NCI-H1694 treated with DMSO at 0.1 percent for 48 hours (cell line): Measurements from ENCODE around the gene EXOC4.
A peak's percentile ranks its signal among the peaks of the same experiment; 100 is the strongest.

Experiments
- DNase-seq: peaks from one replicate; lab custom pipeline; 2025; lab: John Stamatoyannopoulos, UW

EXOC4 gene

DNA sequence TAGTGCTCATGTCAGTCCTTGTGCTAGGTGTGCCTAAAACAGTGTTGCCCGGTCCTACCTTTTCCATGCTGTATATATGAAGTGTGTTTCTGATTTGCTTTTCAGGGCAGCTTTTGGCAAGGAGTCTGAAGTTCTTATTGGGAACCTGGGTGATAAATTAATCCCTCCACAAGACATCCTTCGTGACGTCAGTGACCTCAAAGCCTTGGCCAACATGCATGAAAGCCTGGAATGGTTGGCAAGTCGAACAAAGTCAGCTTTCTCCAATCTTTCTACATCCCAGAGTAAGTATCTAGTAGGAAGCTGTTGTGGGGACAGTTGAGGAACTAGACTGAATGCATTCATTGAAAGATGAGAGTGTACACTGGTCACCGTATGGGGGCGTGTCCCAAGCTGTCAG is 684.9 kb downstream of the EXOC4 start:
- no peak for DNase-seq

DNA sequence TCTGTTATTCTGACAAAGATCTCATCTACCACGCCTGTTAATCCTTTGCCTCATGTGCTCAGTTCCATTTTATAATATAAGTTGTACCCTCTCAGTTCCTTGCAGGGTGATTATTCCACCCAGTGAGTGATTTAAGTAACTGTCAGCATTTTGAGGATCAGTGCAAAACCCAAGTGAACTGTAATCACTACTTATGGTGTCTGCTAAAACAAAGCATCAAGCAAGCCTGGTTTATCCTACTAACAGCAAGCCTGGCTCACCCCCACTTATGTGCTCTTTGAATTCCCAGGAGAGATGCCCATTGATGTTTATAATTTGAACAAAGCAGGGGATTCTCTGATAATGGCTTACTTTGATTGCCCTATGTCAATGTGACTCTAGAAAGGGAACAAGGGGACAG is 687.5 kb downstream of the EXOC4 start:
- DNase-seq = no peak

DNA sequence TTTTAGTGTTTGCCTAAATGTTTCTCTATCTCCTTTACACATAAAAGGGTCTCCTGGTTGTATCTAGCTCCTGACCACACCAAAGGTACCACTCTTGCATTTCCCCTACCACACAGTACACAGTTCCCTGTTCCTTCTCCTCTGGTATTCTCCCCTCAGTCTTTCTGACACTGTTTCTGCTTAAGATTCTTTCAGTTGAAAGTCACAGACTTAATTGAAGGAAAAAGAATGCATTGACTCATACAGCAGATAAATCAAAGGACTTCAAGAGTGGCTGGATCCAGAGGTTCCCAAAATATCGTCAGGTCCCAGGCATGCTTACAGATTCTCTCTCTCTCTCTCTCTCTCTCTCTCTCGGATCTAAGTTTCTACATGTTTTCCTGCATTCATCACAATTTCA is 688.6 kb downstream of the EXOC4 start:
- DNase-seq = no peak

DNA sequence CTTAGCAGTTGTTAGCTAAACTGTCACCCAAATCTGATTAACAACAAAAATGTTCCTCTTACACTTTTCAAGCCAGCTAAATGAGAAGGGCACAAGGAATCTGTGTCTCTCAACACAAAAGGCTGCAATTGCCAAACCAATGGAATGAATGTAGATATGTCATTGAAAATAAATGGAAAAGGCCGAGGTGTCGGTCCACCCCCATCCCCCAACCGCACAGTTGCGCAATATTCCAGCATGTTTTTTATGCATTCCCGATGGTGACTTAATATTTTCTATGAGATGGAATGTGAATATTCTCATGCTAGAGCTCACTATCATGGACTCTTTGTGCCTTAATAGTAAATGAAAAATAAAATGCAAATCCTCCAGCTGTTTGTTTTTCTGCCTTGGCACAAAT is 692.6 kb downstream of the EXOC4 start:
- no peak for DNase-seq

DNA sequence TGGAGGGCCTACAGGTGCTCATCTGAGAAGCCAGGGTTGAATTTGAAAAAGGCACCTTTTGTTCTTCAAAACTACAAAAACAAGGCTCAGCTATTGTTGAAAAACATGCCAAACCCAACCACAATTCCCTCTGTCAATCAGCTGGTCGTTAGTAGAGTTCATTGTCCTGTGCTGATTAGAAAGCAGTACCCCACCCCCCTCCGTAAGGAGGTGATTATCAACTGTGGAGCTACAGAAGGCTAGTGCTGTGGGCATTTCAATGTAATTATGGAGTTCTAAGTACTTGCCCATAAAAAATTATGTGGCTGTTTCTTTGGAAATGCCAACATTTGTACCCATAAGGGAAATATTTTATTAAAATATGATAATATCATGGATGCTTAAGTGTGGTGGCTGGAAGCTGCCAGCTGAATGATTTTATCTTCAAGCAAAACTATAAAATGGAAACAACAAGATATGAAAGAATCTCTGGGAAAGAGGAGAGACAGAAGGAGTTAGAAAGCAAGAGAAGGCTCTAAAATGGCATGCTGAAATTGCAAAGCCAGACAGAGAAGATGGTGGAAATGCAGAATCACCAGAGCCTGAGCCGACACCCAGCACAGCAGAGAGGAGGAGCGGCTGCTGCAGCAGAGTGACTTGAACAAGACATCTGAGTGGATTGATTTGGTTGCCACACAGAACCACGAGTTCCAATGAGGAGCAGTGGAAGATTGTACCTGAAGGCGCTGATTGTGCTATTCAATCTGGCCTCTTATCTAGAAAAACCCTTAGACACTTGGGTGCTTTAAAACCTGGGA is 694.8 kb downstream of the EXOC4 start:
- no peak for DNase-seq

DNA sequence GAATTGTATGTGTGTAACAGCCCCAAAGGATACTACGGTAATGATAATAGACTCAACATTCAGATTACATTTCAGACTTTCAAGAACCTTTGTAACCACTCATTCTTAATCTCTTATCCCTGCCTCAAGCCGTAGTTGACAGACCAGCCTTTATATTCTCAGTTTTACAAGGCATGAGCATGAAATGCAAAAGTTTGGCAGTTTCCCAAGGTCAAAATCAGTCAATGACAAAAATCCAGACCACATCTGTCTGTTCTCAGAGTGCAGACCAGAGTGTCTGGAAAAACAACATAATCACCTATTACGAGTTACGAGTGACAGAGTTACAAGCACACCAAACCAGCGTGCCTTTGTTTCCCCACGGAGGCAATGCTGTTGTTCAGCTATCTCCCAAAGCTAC is 695.7 kb downstream of the EXOC4 start:
- DNase-seq = no peak

DNA sequence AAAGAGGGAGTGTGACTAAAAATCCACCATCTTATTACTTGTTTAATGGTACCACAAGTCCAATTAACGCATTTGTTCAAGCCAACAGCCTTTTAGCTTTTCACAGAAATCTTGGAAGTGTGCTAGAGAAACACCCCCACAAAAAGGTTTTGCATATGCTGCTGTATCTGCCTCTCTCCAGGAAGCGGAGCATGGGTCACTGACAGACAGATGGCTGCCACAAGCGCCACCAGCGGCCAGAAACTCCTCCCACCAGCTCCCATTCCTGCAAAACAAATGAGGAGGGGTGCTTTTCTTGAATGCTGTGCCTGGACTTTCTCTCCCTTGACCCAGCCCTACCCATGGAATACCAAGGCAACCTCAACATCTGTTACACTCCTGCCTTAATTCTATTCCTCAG is 698.0 kb downstream of the EXOC4 start:
- no peak for DNase-seq

DNA sequence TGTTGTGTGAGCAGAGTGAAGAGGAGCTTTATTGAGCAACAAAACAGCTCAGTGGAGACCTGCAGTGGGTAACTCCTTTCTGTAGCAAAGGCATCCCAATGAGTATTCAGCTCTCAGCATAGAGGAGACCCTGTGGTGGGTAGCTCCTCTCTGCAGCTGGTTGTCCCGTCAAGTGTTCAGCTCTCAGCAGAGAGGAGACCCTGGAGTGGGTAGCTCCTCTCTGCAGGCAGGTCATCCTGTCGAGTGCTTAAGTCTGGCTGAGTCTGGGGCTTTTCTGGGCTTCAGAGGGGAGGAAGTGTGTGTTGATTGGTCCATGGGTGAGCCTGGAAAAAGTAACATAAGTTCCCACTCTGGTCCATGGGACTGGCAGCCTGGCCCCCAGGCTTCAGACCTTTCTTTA is 702.3 kb downstream of the EXOC4 start:
- no peak for DNase-seq

DNA sequence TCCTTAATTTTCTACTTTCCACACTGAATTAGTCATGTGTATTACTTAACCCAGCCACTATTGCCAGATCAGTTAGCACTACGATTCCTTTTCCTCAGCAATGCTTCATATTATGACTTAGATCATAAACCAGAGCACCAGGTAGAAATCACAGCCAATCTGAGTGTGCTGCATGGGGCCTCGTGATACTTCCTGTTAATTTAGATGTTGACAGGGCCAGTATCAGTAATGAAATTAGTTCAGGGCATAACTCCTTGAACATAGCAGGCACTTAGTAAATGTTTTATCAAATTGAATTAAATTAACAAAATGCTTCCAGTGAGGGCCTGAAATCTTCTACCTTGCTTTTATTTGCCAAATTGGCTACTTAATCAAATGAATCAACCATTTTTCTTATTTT is 705.0 kb downstream of the EXOC4 start:
- no peak for DNase-seq

DNA sequence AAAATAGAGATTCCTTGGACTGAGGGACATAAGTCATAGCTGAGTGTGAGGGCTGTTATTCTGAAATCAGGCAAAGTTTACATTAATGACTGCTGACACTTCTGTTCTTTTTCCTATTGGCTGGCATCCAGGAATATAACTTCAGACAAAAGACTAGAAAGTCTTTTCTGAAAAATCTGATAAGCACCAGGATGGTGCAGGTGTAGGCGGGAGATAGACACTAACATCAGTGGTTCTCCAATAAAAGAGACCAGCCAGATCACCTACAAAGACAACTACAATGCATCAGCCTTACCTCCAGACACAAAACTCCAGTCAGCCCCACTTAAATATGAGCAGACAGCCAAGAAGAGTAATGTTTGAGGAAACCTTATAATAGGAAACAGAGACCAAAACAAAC is 705.9 kb downstream of the EXOC4 start:
- no peak for DNase-seq

DNA sequence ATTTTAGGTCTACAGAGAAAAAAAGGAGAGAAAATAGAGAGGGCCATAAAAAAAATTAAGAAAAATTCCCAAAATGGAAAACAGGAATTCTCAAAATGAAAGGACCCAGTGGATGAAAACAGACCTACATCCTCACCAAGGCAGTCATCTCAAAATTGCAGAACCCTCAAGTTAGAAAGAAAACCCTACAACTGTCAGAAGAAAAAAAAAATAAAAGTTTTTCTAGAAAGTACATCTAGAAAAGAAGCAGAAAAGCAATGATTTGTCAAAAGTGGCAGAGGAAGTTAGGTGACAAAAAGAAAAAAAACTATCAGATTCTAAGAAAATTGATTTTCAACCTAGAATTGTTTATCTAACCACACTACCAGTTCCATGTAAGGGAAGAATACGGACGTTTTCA is 706.6 kb downstream of the EXOC4 start:
- no peak for DNase-seq

DNA sequence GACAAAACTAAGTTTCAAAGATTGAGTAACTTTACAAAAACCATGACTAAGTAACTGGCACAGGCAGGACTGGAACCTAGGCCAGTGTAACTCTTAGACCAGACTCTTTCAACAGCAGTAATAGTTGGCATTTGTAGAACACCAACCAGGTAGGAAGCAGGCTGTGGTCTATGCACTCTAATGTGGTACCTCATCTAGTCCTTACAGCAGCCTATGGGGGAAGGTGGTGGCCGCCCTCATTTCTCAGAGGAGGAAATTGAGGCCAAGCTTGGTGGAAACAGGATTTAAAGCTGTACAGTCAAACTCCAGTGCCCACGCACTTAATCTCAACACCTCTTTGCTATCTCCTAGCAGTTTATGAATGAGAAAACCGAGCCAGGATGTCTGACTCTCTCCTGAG is 708.8 kb downstream of the EXOC4 start:
- DNase-seq = no peak

DNA sequence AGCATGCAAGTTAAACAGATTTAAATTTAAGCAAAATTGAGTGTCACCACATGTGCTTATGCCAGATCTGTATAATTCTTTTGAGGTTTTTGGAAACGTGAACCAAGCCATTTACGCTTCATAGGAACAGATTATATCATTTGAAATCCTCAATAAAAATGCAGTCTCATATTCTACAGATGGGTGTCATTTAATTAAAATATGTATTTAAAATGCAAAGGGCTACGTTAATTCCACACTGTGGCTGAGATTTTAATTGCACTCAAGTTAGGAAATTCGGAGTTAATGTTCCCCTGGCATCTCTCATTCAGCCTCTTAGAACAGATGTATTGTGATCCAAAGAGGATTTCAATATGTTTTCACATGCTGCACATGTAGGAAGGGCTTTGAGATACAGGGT is 709.8 kb downstream of the EXOC4 start:
- no peak for DNase-seq

DNA sequence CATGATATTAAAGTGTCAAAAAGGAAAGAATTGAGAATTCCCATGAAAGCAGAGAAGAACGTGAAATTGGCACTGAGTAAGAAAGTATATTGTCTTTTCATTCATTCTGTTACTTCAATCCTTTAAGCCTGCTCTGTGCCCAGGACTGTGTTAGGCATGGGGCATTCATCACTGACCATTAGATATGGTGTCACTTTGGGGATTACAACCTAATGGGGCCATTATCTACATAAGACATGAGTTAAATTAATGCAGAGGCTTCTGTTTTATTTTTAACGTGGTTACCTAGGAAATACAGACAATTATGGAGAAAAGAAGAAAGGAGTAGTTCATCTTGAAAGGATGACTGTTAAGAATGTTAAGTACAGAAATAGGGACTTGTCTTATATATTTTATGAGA is 710.8 kb downstream of the EXOC4 start:
- no peak for DNase-seq

DNA sequence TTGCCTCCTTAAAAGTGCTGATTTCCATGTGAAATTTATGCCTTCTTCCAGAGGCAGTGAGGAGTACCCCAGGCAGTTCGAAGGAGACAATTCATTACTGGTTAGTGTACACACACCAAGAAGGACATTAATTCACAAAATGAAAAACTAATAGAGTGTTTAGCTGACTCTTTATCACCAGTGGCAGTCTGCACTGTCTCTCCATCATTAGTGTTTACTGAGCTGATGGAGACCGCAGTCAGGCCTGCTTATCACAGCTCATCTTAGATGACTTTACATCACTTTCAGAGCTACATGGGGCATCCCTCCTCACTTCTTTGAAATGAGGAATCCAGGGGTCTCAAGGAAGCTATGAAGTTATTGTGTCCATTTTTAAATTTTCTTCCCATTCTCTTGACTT is 718.7 kb downstream of the EXOC4 start:
- no peak for DNase-seq

DNA sequence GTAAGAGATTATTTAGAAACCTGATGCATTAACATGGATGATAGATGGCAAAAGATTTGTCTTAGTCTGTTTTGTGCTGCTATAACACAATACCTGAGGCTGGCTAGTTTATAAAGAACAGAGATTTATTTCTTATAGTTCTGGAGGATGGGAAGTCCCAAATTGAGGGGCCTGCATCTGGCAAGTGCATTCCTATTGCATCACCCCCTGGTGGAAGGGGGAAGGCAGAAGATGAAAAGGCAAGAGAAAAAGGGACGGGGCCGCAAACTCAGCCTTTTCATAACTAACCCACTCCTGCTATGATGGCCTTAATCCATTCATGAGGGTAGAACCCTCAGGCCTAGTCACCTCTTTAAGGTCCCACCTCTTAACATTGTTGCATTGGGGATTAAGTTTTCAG is 720.8 kb downstream of the EXOC4 start:
- DNase-seq = no peak

DNA sequence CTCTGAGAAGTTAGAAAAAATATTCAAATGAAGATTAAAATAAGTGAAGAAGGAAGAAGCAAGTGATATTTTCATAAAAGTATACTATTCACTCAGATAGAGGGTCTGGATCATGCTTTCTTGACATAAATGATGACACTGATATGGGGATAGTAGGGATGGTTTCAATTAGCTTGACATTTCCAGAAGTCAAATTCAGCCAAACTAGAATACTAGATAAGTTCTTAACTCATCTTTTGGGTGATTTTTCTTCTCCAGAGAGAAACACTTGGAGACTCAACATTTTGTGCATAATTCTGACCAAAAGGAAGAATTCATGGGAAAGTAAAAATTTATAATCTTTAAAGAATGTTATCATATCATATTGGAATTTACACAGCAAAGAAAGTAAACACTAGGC is 722.3 kb downstream of the EXOC4 start:
- no peak for DNase-seq

DNA sequence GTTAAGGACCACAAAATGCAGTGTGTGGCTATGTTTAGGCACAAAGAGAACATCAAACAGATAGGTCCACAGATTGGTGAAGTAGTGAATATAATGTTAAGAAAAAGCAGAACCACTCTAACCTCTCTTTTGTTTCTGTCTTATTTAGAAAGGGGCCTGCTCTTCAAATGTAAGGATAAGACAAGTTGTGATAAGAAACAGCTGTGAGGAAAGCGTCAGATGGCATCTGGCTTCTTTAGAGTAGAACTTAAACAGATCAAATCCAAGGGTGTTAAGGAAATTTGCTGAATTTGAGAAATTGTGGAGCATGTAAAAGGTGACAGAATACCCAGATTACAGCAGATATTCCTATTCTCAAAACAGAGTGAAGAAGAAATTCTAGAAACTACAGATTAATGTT is 723.3 kb downstream of the EXOC4 start:
- DNase-seq = no peak

DNA sequence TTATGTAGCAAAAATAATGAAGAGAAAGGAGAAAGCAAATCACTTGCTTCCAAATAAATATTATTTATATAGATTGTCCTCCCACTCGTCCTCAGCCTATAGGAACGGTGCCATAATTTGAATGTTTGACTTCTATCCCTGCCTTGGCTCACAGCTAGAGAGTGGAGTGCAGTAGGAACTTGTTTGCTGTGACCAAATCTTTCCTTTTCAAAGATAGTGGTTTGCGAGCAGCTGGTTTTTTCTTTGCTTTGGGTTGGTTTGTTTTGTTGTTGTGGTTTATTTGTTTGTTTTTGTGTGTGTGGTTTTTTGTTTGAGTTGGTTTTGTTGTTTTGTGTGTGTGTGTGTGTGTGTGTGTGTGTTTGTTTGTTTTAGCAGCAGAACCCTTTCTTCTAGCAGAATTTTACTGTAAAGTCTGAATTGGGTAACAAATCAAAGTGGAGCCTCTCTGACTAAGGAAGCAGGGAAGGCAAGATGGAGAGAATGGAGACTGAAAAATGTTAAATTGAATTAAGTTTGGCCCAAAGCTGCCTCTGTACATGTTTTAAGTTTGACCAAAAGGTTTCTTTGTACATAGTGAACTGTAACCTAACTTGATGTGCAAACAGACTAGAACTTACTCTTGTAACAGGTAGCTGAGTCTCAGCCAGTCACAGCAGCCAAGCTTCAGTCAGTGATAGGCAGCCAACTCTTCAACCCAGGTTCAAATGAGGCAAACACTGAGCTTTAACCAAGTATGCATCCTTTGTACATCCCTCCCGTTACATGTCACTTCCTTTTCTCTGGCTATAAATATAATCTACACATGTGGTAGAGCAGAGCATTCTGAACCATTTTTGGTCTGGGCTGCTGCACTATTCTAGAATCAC is 724.8 kb downstream of the EXOC4 start:
- no peak for DNase-seq

DNA sequence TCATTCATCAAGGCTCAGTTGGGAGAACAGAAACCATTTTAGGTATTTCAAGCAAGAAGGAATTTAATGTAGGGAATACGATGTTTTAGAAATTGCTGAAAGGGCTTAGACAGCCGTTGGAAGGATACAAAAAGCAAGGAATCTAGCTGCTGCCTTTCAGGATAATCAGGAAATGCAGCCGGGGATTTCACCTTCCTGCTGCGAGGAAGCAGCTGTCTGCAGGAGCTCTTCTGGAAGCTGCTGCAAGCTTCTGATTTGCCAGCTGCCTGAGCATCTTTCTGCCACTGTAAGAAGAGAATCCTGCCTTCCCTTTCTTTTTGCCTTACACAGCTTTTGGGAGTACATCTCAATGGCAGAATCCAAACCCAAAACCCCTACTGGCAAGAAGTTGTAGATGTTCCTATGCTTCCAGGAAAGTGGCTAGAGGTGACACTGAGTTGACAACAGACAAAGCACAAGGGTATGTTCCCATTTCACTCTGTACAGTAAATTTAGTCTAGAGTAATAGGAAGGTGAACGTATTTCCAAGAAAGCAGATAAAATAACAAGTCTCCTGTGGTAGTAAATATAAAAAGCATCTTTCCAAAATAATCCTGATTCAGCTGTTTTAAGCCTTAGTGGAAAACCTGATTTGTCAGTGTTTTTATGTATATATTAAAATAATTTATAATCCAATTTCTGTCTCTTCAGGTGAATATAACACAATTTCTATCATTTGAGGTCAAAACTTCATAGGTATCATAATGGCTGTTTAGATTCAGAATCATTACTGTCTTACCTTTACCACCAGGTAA is 725.8 kb downstream of the EXOC4 start:
- DNase-seq = no peak

DNA sequence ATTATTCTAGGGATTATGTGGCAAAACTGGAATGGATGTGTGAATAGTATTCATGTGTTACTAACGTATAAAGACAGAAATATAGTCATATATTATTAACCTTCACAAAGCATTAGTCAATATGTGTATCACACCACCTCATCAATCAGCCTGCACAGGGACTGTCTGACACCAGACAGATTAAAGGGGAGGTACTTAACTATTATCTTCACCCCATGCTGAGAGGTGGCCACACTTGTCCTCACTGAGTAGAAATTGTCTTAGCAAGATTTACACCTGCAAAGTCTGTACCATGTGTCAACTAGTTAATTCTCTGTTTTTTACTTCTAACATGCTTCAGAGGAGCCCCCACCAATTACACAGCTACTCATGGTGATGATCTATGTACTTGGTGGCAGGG is 727.9 kb downstream of the EXOC4 start:
- no peak for DNase-seq

DNA sequence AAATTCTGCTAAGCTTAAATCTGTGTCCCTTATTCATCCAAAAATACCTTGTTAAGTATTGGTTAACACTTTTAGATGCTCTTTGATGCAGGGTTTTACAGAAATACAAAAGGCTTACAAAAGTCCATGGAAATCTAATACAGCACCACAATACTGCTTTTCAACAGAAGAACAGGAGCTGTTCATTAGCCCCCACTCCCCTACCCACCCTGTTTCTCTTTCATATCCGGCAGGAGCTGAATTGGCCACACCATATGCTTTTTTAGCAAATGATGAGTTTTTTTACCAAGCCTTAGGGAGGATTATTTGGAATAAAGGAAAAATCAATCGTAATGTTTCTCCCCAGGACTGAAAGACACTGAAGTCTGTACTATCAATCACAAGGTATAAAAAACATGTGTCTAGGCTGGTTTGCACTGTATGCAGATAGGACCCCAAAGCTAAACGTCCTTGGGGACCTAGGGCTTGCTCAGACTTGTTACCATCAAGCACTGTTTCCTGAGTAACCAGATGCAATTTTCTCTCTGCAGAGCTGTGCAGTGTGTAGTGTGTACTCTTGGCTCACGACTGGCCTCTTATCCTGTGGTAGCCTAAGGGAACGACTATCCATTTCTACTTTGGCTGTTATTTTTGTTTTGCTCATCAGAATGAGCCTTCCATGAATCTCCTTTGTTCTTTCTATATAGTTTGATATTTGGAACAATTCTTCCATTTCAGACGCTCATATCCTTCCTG is 731.0 kb downstream of the EXOC4 start:
- DNase-seq = peak; percentile 91
